HG03575 (cell line): ENCODE measurements around the gene SKIC8.
"Not testable (repeated sequence)": the region's sequence is repeated elsewhere in the genome, so short reads cannot be mapped to it uniquely, and the experiment has no call there.

ENCODE experiments used
- ATAC-seq: cut with Tn5 transposase; IDR thresholded peaks from one replicate; pipeline ENCODE4 v1.9.1; 2021; ENCODE audit not compliant: unreplicated experiment, insufficient number of reproducible peaks, low FRiP score; ENCODE audit errors: extremely low read depth

Gene SKIC8

GRCh38 chr15:78264304-78265136 is 34.9 kb downstream of the SKIC8 start, which contains the start of gene DNAJA4:
Gene DNAJA4 (plus strand): TSS chr15:78264562. CDS start chr15:78264764, 202 bp downstream.
- no peak for ATAC-seq

- ATAC-seq: no peak
Observed at GRCh38 chr15:78263907-78264303, 35.5 kb downstream of the SKIC8 start.

- ATAC-seq: no peak
Observed at GRCh38 chr15:78263351-78263781, 36.0 kb downstream of the SKIC8 start.

GRCh38 chr15:78261062-78261461 is 38.3 kb downstream of the SKIC8 start:
- ATAC-seq: no peak

- ATAC-seq: no peak
Observed at GRCh38 chr15:78260489-78260888, 38.9 kb downstream of the SKIC8 start.

GRCh38 chr15:78259232-78259631 is 40.2 kb downstream of the SKIC8 start:
- no peak for ATAC-seq

GRCh38 chr15:78257681-78258080 is 41.7 kb downstream of the SKIC8 start:
- ATAC-seq: no peak

- no peak for ATAC-seq
Observed at GRCh38 chr15:78256044-78256437, 43.4 kb downstream of the SKIC8 start.

- ATAC-seq: no peak
Observed at GRCh38 chr15:78255421-78256043, 43.9 kb downstream of the SKIC8 start.

- ATAC-seq: no peak
Observed at GRCh38 chr15:78251136-78251535, 48.3 kb downstream of the SKIC8 start.

- ATAC-seq: no peak
Observed at GRCh38 chr15:78249131-78249530, 50.3 kb downstream of the SKIC8 start.

GRCh38 chr15:78247911-78248310 is 51.5 kb downstream of the SKIC8 start:
- no peak for ATAC-seq

GRCh38 chr15:78245976-78246620 is 53.3 kb downstream of the SKIC8 start:
- ATAC-seq: not testable (repeated sequence)

- ATAC-seq: not testable (repeated sequence)
Observed at GRCh38 chr15:78245392-78245791, 54.0 kb downstream of the SKIC8 start.

GRCh38 chr15:78244893-78245292 is 54.5 kb downstream of the SKIC8 start:
- no peak for ATAC-seq

- ATAC-seq: no peak
Observed at GRCh38 chr15:78244101-78244500, 55.3 kb downstream of the SKIC8 start.

GRCh38 chr15:78243491-78243941 is 55.9 kb downstream of the SKIC8 start:
- no peak for ATAC-seq

- no peak for ATAC-seq
Observed at GRCh38 chr15:78243058-78243457, 56.4 kb downstream of the SKIC8 start.

- no peak for ATAC-seq
Observed at GRCh38 chr15:78242128-78242527, 57.3 kb downstream of the SKIC8 start.

- ATAC-seq: no peak
Observed at GRCh38 chr15:78241017-78241416, 58.4 kb downstream of the SKIC8 start.
